ENCODE measurements around the gene OR2T35. TPM values are rescaled to one million over a fixed set of nuclear protein-coding genes. Genes with fewer than 3 reads are reported as not detected.

Gene OR2T35
- total and polyA plus RNA-seq, 9 of the 15 experiments (the other 6 are each of a cell fraction or from before 2014, with no cell fraction given) = not detected

DNA sequence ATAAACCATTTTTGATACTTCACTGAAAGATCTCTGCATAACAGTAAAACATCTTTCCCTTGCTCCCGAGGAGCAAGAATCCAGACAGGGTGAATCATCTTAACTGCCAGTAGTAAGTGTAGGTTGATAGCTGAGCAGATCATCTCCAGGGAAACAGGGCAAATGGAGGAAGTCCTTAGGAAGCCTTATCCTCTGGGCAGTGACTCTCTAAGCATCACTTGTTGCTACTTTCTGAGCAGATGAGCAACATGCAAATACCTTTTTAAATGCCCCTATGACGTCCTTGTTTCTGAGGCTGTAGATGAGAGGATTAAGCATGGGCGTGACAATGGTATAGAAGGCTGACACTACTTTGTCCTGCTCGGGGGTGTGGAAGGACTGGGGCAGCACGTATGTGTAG is 19.1 kb downstream of the OR2T35 start:
- Histone ChIP-seq H3K9ac (ENCODE audit: insufficient read depth in 1 of 2, low read depth in 2 of 2, low read length in 2 of 2) (no peak overlapping the region), H3K27ac (ENCODE audit: extremely low read depth, low read depth, low read length) (no peak overlapping the region), H3K27me3 (ENCODE audit: control insufficient read depth in 2 of 2, insufficient read depth in 2 of 2, low read length in 2 of 2) (no peaks in the 10 kb centered on the region), H2AFZ (ENCODE audit: low read depth, low read length) (no peak overlapping the region), H3K9me3 (replicated peaks; ENCODE audit: control insufficient read depth, insufficient read depth, low read depth, low read length) (no peaks in the 10 kb centered on the region), H3K36me3 (ENCODE audit: control insufficient read depth, insufficient read depth, low read length) (no peaks in the 10 kb centered on the region), H3K4me3 (no peak overlapping the region), H3K4me1 (replicated peaks in 1 of 2; ENCODE audit: control insufficient read depth in 2 of 2, insufficient read depth in 2 of 2, low read length in 2 of 2) (no peaks in the 10 kb centered on the region), H3K9me1 (ENCODE audit: control insufficient read depth, insufficient read depth, low read length) (no peaks in the 10 kb centered on the region), H3K4me2 (ENCODE audit: insufficient read depth, low read length) (no peak overlapping the region), H4K20me1 (replicated peaks; ENCODE audit: control insufficient read depth, insufficient read depth, low read length) (no peaks in the 10 kb centered on the region), H3K79me2 (ENCODE audit: control insufficient read depth, insufficient read depth, low read length) (no peaks in the 10 kb centered on the region)
- FAIRE-seq (no peak), ATAC-seq (no peak), DNase-seq (ENCODE audit: extremely low read depth in 1 of 4, low spot score in 3 of 4) (no peak)
- POLR2A ChIA-PET = no interaction called here
- TF ChIP-seq ZNF512 (tag; IDR thresholded peaks at IDR 0.05) = no peak
- TF ChIP-seq ERF (CRISPR knock-in tag; IDR thresholded peaks at IDR 0.05) = no peak
- CTCF ChIA-PET (ENCODE audit: low intra/inter-chr PET ratio) = no interaction called here
- WGBS (ENCODE audit: insufficient coverage, low coverage, missing lambda C conversion rate) = 0% methylated on average over 2 of the region's 5 CpGs
- in situ Hi-C loops (cut with MboI) (no loop called here), intact Hi-C loops (cut with micrococcal nuclease) (no loop called here)
- no TSS peak for BruUV-seq (replicated peaks)

DNA sequence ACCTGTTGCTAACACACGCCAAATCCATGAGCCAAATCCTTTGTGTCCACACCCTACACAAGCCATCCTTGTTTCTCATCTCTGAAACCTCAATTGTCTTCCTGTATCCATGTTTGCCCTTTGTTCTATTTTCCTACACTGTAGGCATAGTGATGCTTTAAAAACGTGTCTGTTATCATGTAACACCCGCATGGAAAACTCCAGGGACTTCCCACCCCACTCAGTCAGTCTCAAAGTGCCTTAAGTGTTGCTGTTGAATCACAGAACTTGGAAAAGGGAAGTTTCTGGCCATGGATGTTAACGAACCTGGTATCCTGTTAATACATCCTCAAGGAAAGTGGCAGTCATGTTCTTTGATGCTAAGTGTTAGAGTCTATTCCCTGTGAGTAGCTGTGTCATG is 19.9 kb downstream of the OR2T35 start:
- CTCF ChIA-PET (ENCODE audit: low intra/inter-chr PET ratio) = no interaction called here
- intact Hi-C loops (cut with micrococcal nuclease) (no loop called here), in situ Hi-C loops (cut with MboI) (no loop called here)
- H4K20me1 ChIP-seq (replicated peaks; ENCODE audit: control insufficient read depth, insufficient read depth, low read length) = no peaks in the 10 kb centered on the region
- FAIRE-seq (no peak), ATAC-seq (no peak), DNase-seq (ENCODE audit: extremely low read depth in 1 of 4, low spot score in 3 of 4) (no peak)
- no peaks in the 10 kb centered on the region for H3K9me3 ChIP-seq (replicated peaks; ENCODE audit: control insufficient read depth, insufficient read depth, low read depth, low read length)
- WGBS (ENCODE audit: insufficient coverage, low coverage, missing lambda C conversion rate) = 6% methylated on average over 3 of the region's 4 CpGs
- POLR2A ChIA-PET = no interaction called here
- no peaks in the 10 kb centered on the region for H3K27me3 ChIP-seq (ENCODE audit: control insufficient read depth in 2 of 2, insufficient read depth in 2 of 2, low read length in 2 of 2)
- H3K27ac ChIP-seq (ENCODE audit: extremely low read depth, low read depth, low read length) = no peak overlapping the region
- H3K4me2 ChIP-seq (ENCODE audit: insufficient read depth, low read length) = no peak overlapping the region
- H3K79me2 ChIP-seq (ENCODE audit: control insufficient read depth, insufficient read depth, low read length) = no peaks in the 10 kb centered on the region
- H2AFZ ChIP-seq (ENCODE audit: low read depth, low read length) = no peak overlapping the region
- no peak for TF ChIP-seq HMGN3 (IDR thresholded peaks at IDR 0.05; ENCODE audit: borderline replicate concordance, extremely low read depth, insufficient read length, low read depth, low read length)
- no peaks in the 10 kb centered on the region for H3K4me1 ChIP-seq (replicated peaks in 1 of 2; ENCODE audit: control insufficient read depth in 2 of 2, insufficient read depth in 2 of 2, low read length in 2 of 2)
- H3K36me3 ChIP-seq (ENCODE audit: control insufficient read depth, insufficient read depth, low read length) = no peaks in the 10 kb centered on the region
- no TSS peak for BruUV-seq (replicated peaks)
- no peaks in the 10 kb centered on the region for H3K9me1 ChIP-seq (ENCODE audit: control insufficient read depth, insufficient read depth, low read length)
- H3K9ac ChIP-seq (ENCODE audit: insufficient read depth in 1 of 2, low read depth in 2 of 2, low read length in 2 of 2) = no peak overlapping the region
- no peak overlapping the region for H3K4me3 ChIP-seq
